ENCODE data around the gene SUMO3. TPM values are rescaled to one million over a fixed set of nuclear protein-coding genes. Genes with fewer than 3 reads are reported as not detected.

SUMO3 gene
- total and polyA plus RNA-seq, 3 donors from 2014 or later: 69.9 to 93.0 (median 87.9) TPM

- H3K27me3 ChIP-seq: no peaks in the 10 kb centered on the region
- DNase-seq: no peak
- no peak overlapping the region for H3K4me3 ChIP-seq
- no peaks in the 10 kb centered on the region for H3K36me3 ChIP-seq (ENCODE audit: low read depth, missing control alignments)
- intact Hi-C loops (cut with DNase I; ENCODE audit: low total_unique reads): no loop called here
- WGBS, 2 donors: 84 to 88% methylated on average over 31 to 34 of the region's 34 CpGs
- TF ChIP-seq CTCF (IDR thresholded peaks at IDR 0.05) (no peak), POLR2A (IDR thresholded peaks at IDR 0.05) (no peak)
- H3K9me3 ChIP-seq: no peaks in the 10 kb centered on the region
- no peaks in the 10 kb centered on the region for H3K4me1 ChIP-seq
- no peak overlapping the region for H3K27ac ChIP-seq
These were observed 35.9 kb upstream of the SUMO3 start for GRCh38 chr21:44853601-44854390.

DNA sequence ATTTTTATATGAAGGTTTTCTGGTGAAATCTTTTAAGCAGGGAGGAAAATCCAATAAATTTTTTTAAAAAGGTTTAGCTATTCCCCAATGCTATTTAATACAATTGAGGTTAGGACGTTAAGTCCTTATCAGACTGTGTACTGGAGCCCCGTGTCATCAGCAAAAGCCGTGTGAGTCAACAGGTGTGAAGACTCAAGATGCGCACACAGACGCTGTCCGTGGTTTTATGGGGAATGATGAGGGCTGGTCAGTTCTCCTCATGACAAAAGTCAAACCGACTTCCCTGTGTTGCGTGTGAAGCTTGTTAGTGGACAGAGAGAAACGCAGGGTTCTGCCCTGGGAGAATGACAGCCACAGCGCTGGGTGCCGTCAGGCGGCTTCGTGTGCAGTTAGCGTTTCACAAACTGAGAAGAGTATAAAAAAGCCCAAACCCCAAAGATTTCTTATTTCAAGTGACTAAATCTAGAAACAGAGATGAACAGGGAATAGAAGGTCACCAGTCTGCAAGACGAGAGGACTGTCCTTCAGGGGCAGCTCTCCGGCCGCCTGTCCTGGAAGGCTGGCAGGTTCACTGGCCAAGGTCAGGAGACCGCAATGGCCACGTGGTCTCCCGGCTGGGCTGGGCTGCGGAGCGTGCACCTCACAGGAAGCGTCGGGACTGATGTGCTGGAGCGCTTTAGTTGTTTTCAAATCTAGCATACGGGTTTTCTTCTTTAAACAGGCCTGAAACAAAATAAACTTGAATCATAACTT is 33.2 kb upstream of the SUMO3 start:
- 71 to 72% methylated on average over 22 to 26 of the region's 26 CpGs for WGBS, 2 donors
- DNase-seq: peak; percentile 75
- Histone ChIP-seq H3K36me3 (ENCODE audit: low read depth, missing control alignments) (no peaks in the 10 kb centered on the region), H3K27ac (no peak overlapping the region), H3K4me1 (peaks cover 8% of the 10 kb centered on the region), H3K9me3 (no peaks in the 10 kb centered on the region), H3K27me3 (no peaks in the 10 kb centered on the region), H3K4me3 (no peak overlapping the region)
- intact Hi-C loops (cut with DNase I; ENCODE audit: low total_unique reads): no loop called here
- no peak for TF ChIP-seq CTCF (IDR thresholded peaks at IDR 0.05)
- TF ChIP-seq POLR2A (IDR thresholded peaks at IDR 0.05): no peak

DNA sequence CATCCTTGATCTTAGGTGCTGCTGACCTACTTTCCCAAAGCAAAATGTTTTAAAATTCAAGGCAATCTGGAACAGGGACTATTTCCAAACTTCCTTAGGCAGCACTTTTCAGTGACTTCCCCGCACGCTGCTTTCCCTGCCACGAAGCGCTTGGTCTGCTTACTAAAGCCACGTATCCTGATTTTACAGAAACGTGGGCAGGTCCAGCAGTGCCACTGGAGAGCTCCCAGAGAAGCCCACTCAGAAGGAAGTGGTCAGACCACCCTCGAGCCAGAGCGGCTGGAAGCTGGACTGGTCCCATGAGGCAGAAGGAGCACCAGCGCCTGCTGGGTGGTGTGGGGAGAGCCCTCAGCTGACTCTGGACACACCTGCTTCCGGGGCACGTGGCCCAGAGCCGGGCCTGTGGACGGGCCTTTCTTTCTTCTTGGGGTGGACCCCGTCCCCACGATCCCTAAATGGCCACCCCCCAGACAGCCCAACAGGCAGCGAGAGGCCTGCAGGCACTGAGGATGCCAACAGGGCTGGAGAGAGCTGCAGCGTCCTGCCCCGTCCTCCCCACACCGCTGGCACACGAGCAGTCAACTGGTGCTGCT is 32.4 kb upstream of the SUMO3 start:
- Histone ChIP-seq H3K36me3 (ENCODE audit: low read depth, missing control alignments) (no peaks in the 10 kb centered on the region), H3K4me3 (no peak overlapping the region), H3K9me3 (no peaks in the 10 kb centered on the region), H3K4me1 (peaks cover 15% of the 10 kb centered on the region), H3K27me3 (no peaks in the 10 kb centered on the region), H3K27ac (no peak overlapping the region)
- intact Hi-C loops (cut with DNase I; ENCODE audit: low total_unique reads): no loop called here
- TF ChIP-seq CTCF (IDR thresholded peaks at IDR 0.05) (no peak), POLR2A (IDR thresholded peaks at IDR 0.05) (no peak)
- no peak for DNase-seq
- WGBS, 2 donors: 86 to 87% methylated on average over 13 to 18 of the region's 20 CpGs

GRCh38 chr21:44849616-44850130 is 31.8 kb upstream of the SUMO3 start:
- 92 to 96% methylated on average over 12 of the region's 12 CpGs for WGBS, 2 donors
- intact Hi-C loops (cut with DNase I; ENCODE audit: low total_unique reads): no loop called here
- H3K27me3 ChIP-seq: no peaks in the 10 kb centered on the region
- no peak overlapping the region for H3K4me3 ChIP-seq
- no peaks in the 10 kb centered on the region for H3K9me3 ChIP-seq
- H3K4me1 ChIP-seq: peaks cover 15% of the 10 kb centered on the region
- H3K36me3 ChIP-seq (ENCODE audit: low read depth, missing control alignments): no peaks in the 10 kb centered on the region
- no peak for DNase-seq
- TF ChIP-seq POLR2A (IDR thresholded peaks at IDR 0.05): no peak
- no peak for TF ChIP-seq CTCF (IDR thresholded peaks at IDR 0.05)
- no peak overlapping the region for H3K27ac ChIP-seq

Data from testis (tissue), 3 donors.